K562 (cell line): ENCODE measurements around the gene OPA3.

Source experiments
- CEBPZ ChIP-seq: fragments of 150-350 bp; IDR thresholded peaks from 2 replicates; pipeline ENCODE4 v1.6.1; 2014; ENCODE audit warnings: low read depth, mild to moderate bottlenecking, low read length, borderline replicate concordance
- GTF2F1 ChIP-seq: IDR thresholded peaks from 2 replicates; pipeline ENCODE4 v1.6.1; 2011; ENCODE audit warnings: low read depth, low read length, improper control_type of control experiment

DNA sequence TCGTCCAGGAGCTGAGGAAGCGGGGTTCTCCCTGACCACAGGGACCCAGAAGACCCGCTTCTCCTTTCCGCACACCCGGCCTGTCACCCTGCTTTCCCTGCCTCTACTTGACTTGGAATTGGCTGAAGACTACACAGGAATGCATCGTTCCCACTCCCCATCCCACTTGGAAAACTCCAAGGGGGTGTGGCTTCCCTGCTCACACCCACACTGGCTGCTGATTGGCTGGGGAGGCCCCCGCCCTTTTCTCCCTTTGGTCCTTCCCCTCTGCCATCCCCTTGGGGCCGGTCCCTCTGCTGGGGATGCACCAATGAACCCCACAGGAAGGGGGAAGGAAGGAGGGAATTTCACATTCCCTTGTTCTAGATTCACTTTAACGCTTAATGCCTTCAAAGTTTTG lies 58.5 kb downstream of the OPA3 start:
- TF ChIP-seq GTF2F1 (no peak), CEBPZ (no peak)
